HFFc6 (cell line): ENCODE data around the gene ZCCHC7. TPM values are rescaled to one million over a fixed set of nuclear protein-coding genes. Genes with fewer than 3 reads are reported as not detected.

Experiments
- DNase-seq: peaks from one replicate; pipeline ENCODE4 v3.0.0-alpha.2; 2018
- H3K27ac Mint-ChIP-seq: 2 replicates; pipeline ENCODE4 v1.8.0; 2020; ENCODE audit warnings: mild to moderate bottlenecking, mixed read lengths
- H3K27me3 Mint-ChIP-seq: 2 replicates; pipeline ENCODE4 v1.8.0; 2021; ENCODE audit warnings: mild to moderate bottlenecking, moderate library complexity, mixed read lengths; ENCODE audit not compliant: insufficient read depth
- H3K36me3 Mint-ChIP-seq: 2 replicates; pipeline ENCODE4 v1.8.0; 2021; ENCODE audit warnings: low read depth, mixed read lengths
- H3K4me1 Mint-ChIP-seq: 2 replicates; pipeline ENCODE4 v1.8.0; 2020; ENCODE audit warnings: low read depth, mixed read lengths
- H3K4me3 Mint-ChIP-seq: 2 replicates; pipeline ENCODE4 v1.8.0; 2020; ENCODE audit warnings: mild to moderate bottlenecking, moderate library complexity, mixed read lengths
- H3K9me3 Mint-ChIP-seq: 2 replicates; pipeline ENCODE4 v1.8.0; 2020; ENCODE audit warnings: mild to moderate bottlenecking, mixed read lengths
- CTCF ChIP-seq: fragments of 200-600 bp; sonication (generic); IDR thresholded peaks from 2 replicates; pipeline ENCODE4 v1.5.0; 2021; ENCODE audit warnings: antibody characterized with exemption, mild to moderate bottlenecking
- total RNA-seq, 6 experiments: library from RNA; stranded (reverse); fragmentation: NEBNext Ultra II Directional; extraction: Animal tissue kit (Norgen Biotek cat#: 25700); gene quantifications; 2 replicates in 1 of 6; 3 replicates in 5 of 6; pipeline ENCODE4 v1.2.3, GENCODE V29; 2021

ZCCHC7 gene
- total RNA-seq, 6 experiments from 2014 or later = 18.5 to 22.9 (median 18.8) TPM

DNA sequence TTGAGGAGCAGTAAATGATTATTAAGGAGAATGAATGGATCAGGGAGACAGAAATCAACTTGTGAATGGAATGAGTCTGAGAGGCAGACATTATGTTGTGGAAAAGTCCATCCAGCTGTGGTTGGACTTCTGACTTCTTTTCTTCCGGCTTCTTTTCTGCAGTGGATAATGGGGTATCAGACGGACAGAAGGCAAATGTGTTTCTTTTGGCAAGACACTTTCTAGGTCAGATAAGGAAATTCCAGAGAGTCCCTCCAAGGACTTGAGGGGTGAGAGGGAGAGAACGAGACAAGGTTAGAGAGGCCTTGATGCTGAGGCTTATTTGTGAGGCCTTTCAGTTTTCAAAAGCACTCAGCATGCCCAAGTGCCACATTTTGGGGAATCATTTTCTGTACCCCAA, 285.0 kb downstream of the ZCCHC7 start:
- TF ChIP-seq CTCF = no peak
- H3K36me3 Mint-ChIP-seq = no peaks in the 10 kb centered on the region
- no peak for DNase-seq
- no peaks in the 10 kb centered on the region; the same call in 1 of the 2 replicates for H3K4me1 Mint-ChIP-seq
- H3K4me3 Mint-ChIP-seq = no peak overlapping the region
- H3K27me3 Mint-ChIP-seq = peaks cover 13% of the 10 kb centered on the region
- H3K27ac Mint-ChIP-seq = no peak overlapping the region
- H3K9me3 Mint-ChIP-seq = no peaks in the 10 kb centered on the region

DNA sequence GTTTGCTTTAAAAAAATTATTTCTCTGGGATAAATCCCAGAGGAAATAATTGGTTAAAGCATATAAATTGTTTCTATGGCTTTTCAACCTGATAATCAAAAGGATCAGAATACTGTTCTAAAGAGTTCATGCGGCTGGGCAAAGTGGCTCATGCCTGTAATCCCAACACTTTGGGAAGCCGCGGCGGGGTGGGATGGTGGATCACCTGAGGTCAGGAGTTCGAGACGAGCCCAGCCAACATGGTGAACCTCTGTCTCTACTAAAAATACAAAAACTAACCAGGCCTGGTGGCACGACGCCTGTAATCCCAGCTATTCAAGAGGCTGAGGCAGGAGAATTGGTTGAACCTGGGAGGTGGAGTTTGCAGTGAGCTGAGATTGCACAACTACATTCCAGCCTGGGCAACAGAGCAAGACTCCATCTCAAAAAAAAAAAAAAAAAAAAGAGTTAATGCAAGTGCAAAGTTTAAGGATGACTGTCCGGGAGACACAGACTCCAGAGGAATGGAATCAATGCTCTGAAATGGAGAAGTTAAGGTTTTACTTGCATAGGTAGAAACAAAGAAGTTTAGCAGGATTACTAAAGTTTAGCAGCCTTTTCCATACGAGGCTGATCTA, 285.5 kb downstream of the ZCCHC7 start:
- peaks cover 13% of the 10 kb centered on the region for H3K27me3 Mint-ChIP-seq

GRCh38 chr9:37406603-37407401, 286.4 kb downstream of the ZCCHC7 start:
- no peak overlapping the region for H3K27ac Mint-ChIP-seq
- no peaks in the 10 kb centered on the region for H3K9me3 Mint-ChIP-seq
- H3K27me3 Mint-ChIP-seq = peaks cover 13% of the 10 kb centered on the region
- H3K4me1 Mint-ChIP-seq = peaks cover 2% of the 10 kb centered on the region
- TF ChIP-seq CTCF = no peak
- H3K4me3 Mint-ChIP-seq = no peak overlapping the region
- no peak for DNase-seq
- H3K36me3 Mint-ChIP-seq = no peaks in the 10 kb centered on the region

More for the DNA sequence above, 285.5 kb downstream of the ZCCHC7 start:
- H3K9me3 Mint-ChIP-seq = no peaks in the 10 kb centered on the region
- no peaks in the 10 kb centered on the region for H3K36me3 Mint-ChIP-seq
- DNase-seq = no peak
- H3K4me3 Mint-ChIP-seq = no peak overlapping the region
- no peak for TF ChIP-seq CTCF
- H3K4me1 Mint-ChIP-seq = no peaks in the 10 kb centered on the region; the same call in 1 of the 2 replicates
- no peak overlapping the region for H3K27ac Mint-ChIP-seq

DNA sequence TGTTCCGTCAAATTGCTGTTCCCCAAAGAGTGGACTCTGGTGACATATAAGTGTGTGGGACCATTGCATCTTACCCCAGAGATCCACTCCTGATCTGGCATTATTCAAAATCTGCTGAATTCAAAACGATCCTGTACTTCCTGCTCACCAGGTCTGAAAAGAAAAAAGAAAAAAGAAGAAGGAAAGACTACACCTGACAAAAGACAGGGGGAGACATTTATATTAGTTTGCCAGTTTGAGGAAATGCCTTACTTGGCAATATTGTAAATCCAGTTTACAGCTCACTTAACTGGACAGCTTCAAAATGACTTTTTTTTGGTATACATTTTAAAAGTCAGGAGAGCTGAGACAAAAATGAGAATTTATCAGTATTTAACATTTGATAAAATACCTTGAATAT, 287.1 kb downstream of the ZCCHC7 start:
- TF ChIP-seq CTCF = peak; percentile 70
- no peak overlapping the region for H3K4me3 Mint-ChIP-seq
- no peaks in the 10 kb centered on the region for H3K9me3 Mint-ChIP-seq
- no peak overlapping the region for H3K27ac Mint-ChIP-seq
- H3K27me3 Mint-ChIP-seq = peaks cover 13% of the 10 kb centered on the region
- no peaks in the 10 kb centered on the region for H3K36me3 Mint-ChIP-seq
- H3K4me1 Mint-ChIP-seq = peaks cover 9% of the 10 kb centered on the region
- no peak for DNase-seq

Other genes with a start within 250 kb of the ZCCHC7 start
- not detected for gene PAX5, start 86.3 kb upstream of the ZCCHC7 start, total RNA-seq